ENCODE results near the gene ARAP3.

DNA sequence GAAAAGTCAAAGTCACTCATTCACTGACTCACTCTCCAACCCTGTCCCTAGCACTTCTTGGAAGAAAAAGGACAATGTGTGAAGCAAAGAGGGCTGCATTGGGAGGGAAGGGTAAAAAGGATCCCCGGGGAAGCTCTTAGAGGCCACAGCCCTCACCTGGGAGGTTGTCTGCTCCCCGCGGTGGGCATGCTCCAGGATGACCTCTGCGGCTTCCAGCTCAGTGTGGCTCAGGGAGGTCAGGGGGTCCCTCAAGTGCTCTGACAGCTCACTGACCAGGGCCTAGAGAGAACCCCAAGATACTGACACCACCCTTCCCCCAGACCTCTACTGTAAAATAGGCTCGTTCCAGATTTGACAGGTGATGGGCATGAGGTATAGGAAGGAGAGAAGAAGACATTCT lies 34.8 kb downstream of the ARAP3 start:
- TF ChIP-seq CTCF (IDR thresholded peaks at IDR 0.05) (no peak), POLR2A (IDR thresholded peaks at IDR 0.05) (no peak)

Measured in testis (tissue), 2 donors.